ENCODE results near the gene MRPL22.
"Not testable (repeated sequence)": the region's sequence is repeated elsewhere in the genome, so short reads cannot be mapped to it uniquely, and the experiment has no call there.

The MRPL22 gene

GRCh38 chr5:155004138-155004744 is 63.4 kb downstream of the MRPL22 start:
- no peaks in the 10 kb centered on the region for H3K79me2 ChIP-seq (ENCODE audit: low read length)
- H3K4me3 ChIP-seq (ENCODE audit: low read length), result no peak overlapping the region
- H3K27ac ChIP-seq (ENCODE audit: low read length), result no peak overlapping the region
- no peaks in the 10 kb centered on the region for H3K27me3 ChIP-seq (ENCODE audit: low read depth, low read length)
- peaks cover 20% of the 10 kb centered on the region for H3K4me1 ChIP-seq (ENCODE audit: low read length)
- no peaks in the 10 kb centered on the region for H4K20me1 ChIP-seq (ENCODE audit: insufficient read depth, low read length)
- no peak overlapping the region for H2AFZ ChIP-seq (ENCODE audit: low read depth, low read length)
- H3K9ac ChIP-seq (ENCODE audit: low read length), result no peak overlapping the region
- H3K36me3 ChIP-seq (replicated peaks; ENCODE audit: low read depth, low read length), result no peaks in the 10 kb centered on the region
- no peaks in the 10 kb centered on the region for H3K9me3 ChIP-seq (ENCODE audit: insufficient read depth, low read length)
- TF ChIP-seq CTCF (IDR thresholded peaks at IDR 0.05; ENCODE audit: low read depth, low read length), result peak; percentile 57
- no peak for TF ChIP-seq EZH2phosphoT487 (IDR thresholded peaks at IDR 0.05; ENCODE audit: low read depth)
- no peak overlapping the region for H3K4me2 ChIP-seq (ENCODE audit: low read length)

GRCh38 chr5:155006265-155006664 is 65.4 kb downstream of the MRPL22 start:
- H3K9ac ChIP-seq (ENCODE audit: low read length); H4K20me1 ChIP-seq (ENCODE audit: insufficient read depth, low read length); H3K4me1 ChIP-seq (ENCODE audit: low read length); H3K79me2 ChIP-seq (ENCODE audit: low read length); H3K36me3 ChIP-seq (replicated peaks; ENCODE audit: low read depth, low read length); H3K27ac ChIP-seq (ENCODE audit: low read length); H2AFZ ChIP-seq (ENCODE audit: low read depth, low read length); H3K4me2 ChIP-seq (ENCODE audit: low read length); H3K9me3 ChIP-seq (ENCODE audit: insufficient read depth, low read length); H3K4me3 ChIP-seq (ENCODE audit: low read length); H3K27me3 ChIP-seq (ENCODE audit: low read depth, low read length): not testable (repeated sequence)

GRCh38 chr5:155008669-155009068 is 67.8 kb downstream of the MRPL22 start:
- Histone ChIP-seq H3K9ac (ENCODE audit: low read length) (no peak overlapping the region), H3K9me3 (ENCODE audit: insufficient read depth, low read length) (no peaks in the 10 kb centered on the region), H3K4me2 (ENCODE audit: low read length) (no peak overlapping the region), H3K36me3 (replicated peaks; ENCODE audit: low read depth, low read length) (no peaks in the 10 kb centered on the region), H4K20me1 (ENCODE audit: insufficient read depth, low read length) (no peaks in the 10 kb centered on the region), H3K27me3 (ENCODE audit: low read depth, low read length) (no peaks in the 10 kb centered on the region), H2AFZ (ENCODE audit: low read depth, low read length) (no peak overlapping the region), H3K27ac (ENCODE audit: low read length) (no peak overlapping the region), H3K79me2 (ENCODE audit: low read length) (no peaks in the 10 kb centered on the region), H3K4me3 (ENCODE audit: low read length) (no peak overlapping the region), H3K4me1 (ENCODE audit: low read length) (no peaks in the 10 kb centered on the region)
- TF ChIP-seq EZH2phosphoT487 (IDR thresholded peaks at IDR 0.05; ENCODE audit: low read depth) (no peak), CTCF (IDR thresholded peaks at IDR 0.05; ENCODE audit: low read depth, low read length) (no peak)

GRCh38 chr5:155010881-155011280 is 70.0 kb downstream of the MRPL22 start:
- no peak overlapping the region for H3K9ac ChIP-seq (ENCODE audit: low read length)
- no peak overlapping the region for H3K27ac ChIP-seq (ENCODE audit: low read length)
- no peak overlapping the region for H2AFZ ChIP-seq (ENCODE audit: low read depth, low read length)
- TF ChIP-seq EZH2phosphoT487 (IDR thresholded peaks at IDR 0.05; ENCODE audit: low read depth), result no peak
- no peak for TF ChIP-seq CTCF (IDR thresholded peaks at IDR 0.05; ENCODE audit: low read depth, low read length)
- H3K79me2 ChIP-seq (ENCODE audit: low read length), result no peaks in the 10 kb centered on the region
- no peaks in the 10 kb centered on the region for H3K36me3 ChIP-seq (replicated peaks; ENCODE audit: low read depth, low read length)
- no peaks in the 10 kb centered on the region for H3K27me3 ChIP-seq (ENCODE audit: low read depth, low read length)
- no peak overlapping the region for H3K4me2 ChIP-seq (ENCODE audit: low read length)
- no peaks in the 10 kb centered on the region for H3K9me3 ChIP-seq (ENCODE audit: insufficient read depth, low read length)
- 0 out of 2 replicates have a peak, but pooled peaks cover 3% of the 10 kb centered on the region for H3K4me1 ChIP-seq (ENCODE audit: low read length)
- H4K20me1 ChIP-seq (ENCODE audit: insufficient read depth, low read length), result no peaks in the 10 kb centered on the region
- no peak overlapping the region for H3K4me3 ChIP-seq (ENCODE audit: low read length)

Data from OCI-LY3 (cell line).